H1 (cell line): ENCODE measurements around the gene ETV4. TPM values are rescaled to one million over a fixed set of nuclear protein-coding genes. Genes with fewer than 3 reads are reported as not detected.

ENCODE experiments used
- JUND ChIP-seq: IDR thresholded peaks from 2 replicates; pipeline ENCODE4 v1.6.1; 2011; ENCODE audit warnings: mild to moderate bottlenecking, improper control_type of control experiment, low read length
- MAFK ChIP-seq: IDR thresholded peaks from 2 replicates; pipeline ENCODE4 v1.6.1; 2012; ENCODE audit warnings: low read depth, mild to moderate bottlenecking, improper control_type of control experiment, low read length
- PHF8 ChIP-seq: fragments of 200-600 bp; sonication (generic); conservative IDR thresholded peaks from 2 replicates; pipeline ENCODE4 v1.7.1; 2012; ENCODE audit warnings: low read depth, mild to moderate bottlenecking, inconsistent platforms, low read length, moderate library complexity
- polyA plus RNA-seq, 7 experiments: library from polyadenylated mRNA; depleted of rRNA in 3 of 7; stranded (reverse) in 5 of 7; unstranded in 2 of 7; fragments of >200 nt in 5 of 7; fragments of 200-250 nt in 2 of 7; gene quantifications; 1 replicate in 5 of 7; 2 replicates in 1 of 7; 4 replicates in 1 of 7; pipeline versions ENCODE4 v1.2.1 to v1.2.3, GENCODE V29; 2011 to 2013; ENCODE audit warnings: missing spikeins in 2 of 7, mixed read lengths in 2 of 7
- total RNA-seq: library from RNA; stranded (reverse); fragmentation: NEBNext Ultra II Directional; extraction: Animal tissue kit (Norgen Biotek cat#: 25700); gene quantifications from 2 replicates; pipeline ENCODE4 v1.2.1, GENCODE V29; 2021
- TF ChIP-seq, protein P1 (sequence below): fragments of 300-600 bp; sonication (generic); IDR thresholded peaks from 2 replicates; pipeline ENCODE4 v1.7.1; 2012; ENCODE audit warnings: low read length, moderate library complexity, mild to moderate bottlenecking, inconsistent platforms; ENCODE audit not compliant: insufficient replicate concordance

The ETV4 gene
- total and polyA plus RNA-seq, 2 of the 8 experiments (the other 6 are each of a cell fraction or from before 2014, with no cell fraction given) = 75.2 to 143 TPM

DNA sequence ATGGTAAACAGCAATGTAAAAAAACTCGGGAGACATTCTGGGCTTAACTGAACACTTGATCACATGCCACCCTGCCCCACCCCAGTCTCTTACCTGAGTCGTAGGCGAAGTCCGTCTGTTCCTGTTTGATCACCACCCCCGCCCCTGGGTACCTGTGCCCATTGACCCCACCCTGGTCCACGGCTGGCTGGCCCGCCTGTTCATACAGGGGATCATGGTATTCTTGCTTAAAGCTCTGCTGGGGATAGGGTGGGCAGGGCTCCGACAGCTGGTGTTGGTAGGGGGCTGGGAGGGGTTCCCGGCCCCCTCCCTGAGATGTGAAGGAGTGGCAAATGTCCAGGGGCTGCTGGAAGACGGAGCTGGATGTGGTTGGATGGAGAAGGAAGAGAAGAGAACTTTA lies 13.6 kb downstream of the ETV4 start (continued):
- TF ChIP-seq PHF8 = no peak
- TF ChIP-seq JUND = no peak
- no peak for TF ChIP-seq MAFK
- TF ChIP-seq, protein P1, sequence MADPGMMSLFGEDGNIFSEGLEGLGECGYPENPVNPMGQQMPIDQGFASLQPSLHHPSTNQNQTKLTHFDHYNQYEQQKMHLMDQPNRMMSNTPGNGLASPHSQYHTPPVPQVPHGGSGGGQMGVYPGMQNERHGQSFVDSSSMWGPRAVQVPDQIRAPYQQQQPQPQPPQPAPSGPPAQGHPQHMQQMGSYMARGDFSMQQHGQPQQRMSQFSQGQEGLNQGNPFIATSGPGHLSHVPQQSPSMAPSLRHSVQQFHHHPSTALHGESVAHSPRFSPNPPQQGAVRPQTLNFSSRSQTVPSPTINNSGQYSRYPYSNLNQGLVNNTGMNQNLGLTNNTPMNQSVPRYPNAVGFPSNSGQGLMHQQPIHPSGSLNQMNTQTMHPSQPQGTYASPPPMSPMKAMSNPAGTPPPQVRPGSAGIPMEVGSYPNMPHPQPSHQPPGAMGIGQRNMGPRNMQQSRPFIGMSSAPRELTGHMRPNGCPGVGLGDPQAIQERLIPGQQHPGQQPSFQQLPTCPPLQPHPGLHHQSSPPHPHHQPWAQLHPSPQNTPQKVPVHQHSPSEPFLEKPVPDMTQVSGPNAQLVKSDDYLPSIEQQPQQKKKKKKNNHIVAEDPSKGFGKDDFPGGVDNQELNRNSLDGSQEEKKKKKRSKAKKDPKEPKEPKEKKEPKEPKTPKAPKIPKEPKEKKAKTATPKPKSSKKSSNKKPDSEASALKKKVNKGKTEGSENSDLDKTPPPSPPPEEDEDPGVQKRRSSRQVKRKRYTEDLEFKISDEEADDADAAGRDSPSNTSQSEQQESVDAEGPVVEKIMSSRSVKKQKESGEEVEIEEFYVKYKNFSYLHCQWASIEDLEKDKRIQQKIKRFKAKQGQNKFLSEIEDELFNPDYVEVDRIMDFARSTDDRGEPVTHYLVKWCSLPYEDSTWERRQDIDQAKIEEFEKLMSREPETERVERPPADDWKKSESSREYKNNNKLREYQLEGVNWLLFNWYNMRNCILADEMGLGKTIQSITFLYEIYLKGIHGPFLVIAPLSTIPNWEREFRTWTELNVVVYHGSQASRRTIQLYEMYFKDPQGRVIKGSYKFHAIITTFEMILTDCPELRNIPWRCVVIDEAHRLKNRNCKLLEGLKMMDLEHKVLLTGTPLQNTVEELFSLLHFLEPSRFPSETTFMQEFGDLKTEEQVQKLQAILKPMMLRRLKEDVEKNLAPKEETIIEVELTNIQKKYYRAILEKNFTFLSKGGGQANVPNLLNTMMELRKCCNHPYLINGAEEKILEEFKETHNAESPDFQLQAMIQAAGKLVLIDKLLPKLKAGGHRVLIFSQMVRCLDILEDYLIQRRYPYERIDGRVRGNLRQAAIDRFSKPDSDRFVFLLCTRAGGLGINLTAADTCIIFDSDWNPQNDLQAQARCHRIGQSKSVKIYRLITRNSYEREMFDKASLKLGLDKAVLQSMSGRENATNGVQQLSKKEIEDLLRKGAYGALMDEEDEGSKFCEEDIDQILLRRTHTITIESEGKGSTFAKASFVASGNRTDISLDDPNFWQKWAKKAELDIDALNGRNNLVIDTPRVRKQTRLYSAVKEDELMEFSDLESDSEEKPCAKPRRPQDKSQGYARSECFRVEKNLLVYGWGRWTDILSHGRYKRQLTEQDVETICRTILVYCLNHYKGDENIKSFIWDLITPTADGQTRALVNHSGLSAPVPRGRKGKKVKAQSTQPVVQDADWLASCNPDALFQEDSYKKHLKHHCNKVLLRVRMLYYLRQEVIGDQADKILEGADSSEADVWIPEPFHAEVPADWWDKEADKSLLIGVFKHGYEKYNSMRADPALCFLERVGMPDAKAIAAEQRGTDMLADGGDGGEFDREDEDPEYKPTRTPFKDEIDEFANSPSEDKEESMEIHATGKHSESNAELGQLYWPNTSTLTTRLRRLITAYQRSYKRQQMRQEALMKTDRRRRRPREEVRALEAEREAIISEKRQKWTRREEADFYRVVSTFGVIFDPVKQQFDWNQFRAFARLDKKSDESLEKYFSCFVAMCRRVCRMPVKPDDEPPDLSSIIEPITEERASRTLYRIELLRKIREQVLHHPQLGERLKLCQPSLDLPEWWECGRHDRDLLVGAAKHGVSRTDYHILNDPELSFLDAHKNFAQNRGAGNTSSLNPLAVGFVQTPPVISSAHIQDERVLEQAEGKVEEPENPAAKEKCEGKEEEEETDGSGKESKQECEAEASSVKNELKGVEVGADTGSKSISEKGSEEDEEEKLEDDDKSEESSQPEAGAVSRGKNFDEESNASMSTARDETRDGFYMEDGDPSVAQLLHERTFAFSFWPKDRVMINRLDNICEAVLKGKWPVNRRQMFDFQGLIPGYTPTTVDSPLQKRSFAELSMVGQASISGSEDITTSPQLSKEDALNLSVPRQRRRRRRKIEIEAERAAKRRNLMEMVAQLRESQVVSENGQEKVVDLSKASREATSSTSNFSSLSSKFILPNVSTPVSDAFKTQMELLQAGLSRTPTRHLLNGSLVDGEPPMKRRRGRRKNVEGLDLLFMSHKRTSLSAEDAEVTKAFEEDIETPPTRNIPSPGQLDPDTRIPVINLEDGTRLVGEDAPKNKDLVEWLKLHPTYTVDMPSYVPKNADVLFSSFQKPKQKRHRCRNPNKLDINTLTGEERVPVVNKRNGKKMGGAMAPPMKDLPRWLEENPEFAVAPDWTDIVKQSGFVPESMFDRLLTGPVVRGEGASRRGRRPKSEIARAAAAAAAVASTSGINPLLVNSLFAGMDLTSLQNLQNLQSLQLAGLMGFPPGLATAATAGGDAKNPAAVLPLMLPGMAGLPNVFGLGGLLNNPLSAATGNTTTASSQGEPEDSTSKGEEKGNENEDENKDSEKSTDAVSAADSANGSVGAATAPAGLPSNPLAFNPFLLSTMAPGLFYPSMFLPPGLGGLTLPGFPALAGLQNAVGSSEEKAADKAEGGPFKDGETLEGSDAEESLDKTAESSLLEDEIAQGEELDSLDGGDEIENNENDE = no peak
